Measurements from ENCODE around the gene ST6GALNAC4.

DNA sequence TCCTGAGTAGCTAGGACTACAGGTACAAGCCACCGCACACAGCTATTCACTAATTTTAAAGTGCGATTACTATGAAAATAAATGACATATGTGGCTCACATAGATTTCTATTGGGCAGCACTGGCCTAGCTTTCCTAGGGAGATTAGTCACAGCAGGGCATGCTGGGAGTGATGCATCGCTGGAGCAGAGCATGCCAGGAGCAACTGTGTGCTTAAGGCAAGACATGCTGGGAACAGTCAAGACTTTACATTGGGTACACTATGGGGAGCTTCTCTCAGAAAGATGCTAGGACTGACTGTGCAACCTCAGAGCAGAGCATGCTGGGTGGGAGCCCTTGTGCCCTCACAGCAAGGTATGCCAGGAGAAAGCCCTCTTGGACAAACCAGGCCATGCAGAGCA lies 26.8 kb downstream of the ST6GALNAC4 start:
- no peak for TF ChIP-seq EZH2 (IDR thresholded peaks at IDR 0.05)
- TF ChIP-seq POLR2AphosphoS5 (IDR thresholded peaks at IDR 0.05; ENCODE audit: borderline replicate concordance, low read depth, low read length), result no peak

All from SK-N-MC (cell line).